ENCODE results near the gene KCNQ1. TPM values are rescaled to one million over a fixed set of nuclear protein-coding genes. Genes with fewer than 3 reads are reported as not detected.

KCNQ1 gene
- total and polyA plus RNA-seq, 9 of the 15 experiments (the other 6 are each of a cell fraction or from before 2014, with no cell fraction given), result 0.44 TPM; not detected in 8

- BruUV-seq (replicated peaks), result no TSS peak
- 0 out of 4 replicates have a peak overlapping the region, but pooled peaks of 1 of the 2 experiments have one; percentile 14 for H3K9ac ChIP-seq (ENCODE audit: insufficient read depth in 1 of 2, low read depth in 2 of 2, low read length in 2 of 2)
- peak; percentile 26 for FAIRE-seq
- no peak for TF ChIP-seq DACH1 (IDR thresholded peaks at IDR 0.05; ENCODE audit: partially characterized antibody)
- TF ChIP-seq SMARCA5 (IDR thresholded peaks at IDR 0.05), result peak; percentile 67; the same call in 1 of the 2 replicates
- 0 out of 2 replicates have a peak, but pooled peaks have one; percentile 18 for TF ChIP-seq ZEB2 (IDR thresholded peaks at IDR 0.05)
- 0 out of 4 replicates have a peak, but pooled peaks of 1 of the 2 experiments have one; percentile 15 for TF ChIP-seq HDAC1 (IDR thresholded peaks at IDR 0.05)
- TF ChIP-seq OTX1 (CRISPR knock-in tag; IDR thresholded peaks at IDR 0.05), result 0 out of 2 replicates have a peak, but pooled peaks have one; percentile 17
- no peak for TF ChIP-seq SAFB (IDR thresholded peaks at IDR 0.05; ENCODE audit: borderline replicate concordance, low read depth, low read length)
- no peak for TF ChIP-seq CEBPZ (IDR thresholded peaks at IDR 0.05; ENCODE audit: borderline replicate concordance, low read depth, low read length)
- TF ChIP-seq EGR1 (conservative IDR thresholded peaks at IDR 0.05), result 0 out of 2 replicates have a peak, but pooled peaks have one; percentile 4
- no peak for TF ChIP-seq ZNF57 (CRISPR knock-in tag; IDR thresholded peaks at IDR 0.05)
- TF ChIP-seq ZBTB26 (CRISPR knock-in tag; IDR thresholded peaks at IDR 0.05), result 0 out of 2 replicates have a peak, but pooled peaks have one; percentile 23
- no peak for TF ChIP-seq ZBTB12 (CRISPR knock-in tag; IDR thresholded peaks at IDR 0.05)
- no peak for ATAC-seq
- H2AFZ ChIP-seq (ENCODE audit: low read depth, low read length), result no peak overlapping the region
- no peaks in the 10 kb centered on the region for H4K20me1 ChIP-seq (replicated peaks; ENCODE audit: control insufficient read depth, insufficient read depth, low read length)
- WGBS (ENCODE audit: insufficient coverage, low coverage, missing lambda C conversion rate), result 43% methylated on average over 7 of the region's 7 CpGs
- no peaks in the 10 kb centered on the region for H3K9me3 ChIP-seq (replicated peaks; ENCODE audit: control insufficient read depth, insufficient read depth, low read depth, low read length)
- no peak overlapping the region for H3K4me3 ChIP-seq
- H3K4me1 ChIP-seq (replicated peaks in 1 of 2; ENCODE audit: control insufficient read depth in 2 of 2, insufficient read depth in 2 of 2, low read length in 2 of 2), result peaks cover 0 to 46% of the 10 kb centered on the region in 2 experiments; a peak in 2 of 5 replicates
- H3K27ac ChIP-seq (ENCODE audit: extremely low read depth, low read depth, low read length), result no peak overlapping the region
- ChIA-PET CTCF (ENCODE audit: low intra/inter-chr PET ratio) (no interaction called here), POLR2A (interaction anchor here (0.9 to 1.8 kb wide), 3 partner anchors 12 to 527 kb away, joined by 3 to 5 read pairs (median 5); no protein-coding TSS in a partner anchor)
- H3K9me1 ChIP-seq (ENCODE audit: control insufficient read depth, insufficient read depth, low read length), result no peaks in the 10 kb centered on the region
- no peaks in the 10 kb centered on the region for H3K36me3 ChIP-seq (ENCODE audit: control insufficient read depth, insufficient read depth, low read length)
- in situ Hi-C loops (cut with MboI), result no loop called here
- intact Hi-C loops (cut with micrococcal nuclease), result no loop called here
- no peak overlapping the region for H3K4me2 ChIP-seq (ENCODE audit: insufficient read depth, low read length)
- no peaks in the 10 kb centered on the region for H3K79me2 ChIP-seq (ENCODE audit: control insufficient read depth, insufficient read depth, low read length)
- no peak for DNase-seq (ENCODE audit: extremely low read depth in 1 of 4, low spot score in 3 of 4)
- peaks cover 0 to 33% of the 10 kb centered on the region in 2 experiments; a peak in 3 of 5 replicates for H3K27me3 ChIP-seq (ENCODE audit: control insufficient read depth in 2 of 2, insufficient read depth in 2 of 2, low read length in 2 of 2)
Observed at GRCh38 chr11:2853997-2854560, 409.3 kb downstream of the KCNQ1 start.
